ENCODE measurements around the gene PGM2.
"Not testable (repeated sequence)": the region's sequence is repeated elsewhere in the genome, so short reads cannot be mapped to it uniquely, and the experiment has no call there.

- not testable (repeated sequence) for TF ChIP-seq EZH2 (IDR thresholded peaks at IDR 0.05; ENCODE audit: insufficient read depth, poor library complexity, severe bottlenecking); EZH2phosphoT487 (IDR thresholded peaks at IDR 0.05; ENCODE audit: insufficient read depth, low read depth)
Measured at GRCh38 chr4:37787883-37788460, 38.5 kb upstream of the PGM2 start.
